ENCODE results near the gene RPS16.

Gene RPS16

DNA sequence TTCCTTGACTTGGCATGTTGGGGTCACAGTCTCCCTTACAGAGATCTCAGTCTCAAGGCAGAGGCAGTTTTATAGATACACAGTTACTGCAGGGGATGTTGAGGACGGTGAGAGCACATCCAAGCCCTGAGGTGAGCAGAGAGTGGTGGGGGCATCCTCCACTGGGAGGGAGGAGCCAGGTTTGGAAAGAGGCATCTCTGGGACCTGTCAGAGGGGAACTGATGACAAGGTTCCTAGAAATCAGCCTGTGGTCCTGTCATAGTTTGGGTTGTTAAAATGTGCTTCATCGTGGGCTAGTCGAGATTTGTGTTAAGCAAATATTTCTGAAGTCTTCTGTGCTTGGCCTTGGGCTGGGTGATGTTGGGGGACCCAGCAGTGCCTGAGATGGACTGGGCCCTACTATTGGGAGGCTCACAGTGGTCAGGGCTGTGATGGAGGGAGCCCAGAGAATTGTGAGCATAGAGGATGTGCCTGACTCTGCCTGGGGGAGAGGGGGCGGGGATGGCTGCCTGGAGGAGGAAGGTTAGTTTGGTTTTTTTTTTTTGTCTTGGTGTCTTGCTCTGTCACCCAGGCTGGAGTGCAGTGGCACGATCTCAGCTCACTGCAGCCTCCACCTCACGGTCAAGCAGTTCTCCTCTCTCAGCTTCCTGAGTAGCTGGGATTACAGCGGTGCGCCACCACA, 13.5 kb upstream of the RPS16 start:
- no peak for DNase-seq (ENCODE audit: low spot score)

DNA sequence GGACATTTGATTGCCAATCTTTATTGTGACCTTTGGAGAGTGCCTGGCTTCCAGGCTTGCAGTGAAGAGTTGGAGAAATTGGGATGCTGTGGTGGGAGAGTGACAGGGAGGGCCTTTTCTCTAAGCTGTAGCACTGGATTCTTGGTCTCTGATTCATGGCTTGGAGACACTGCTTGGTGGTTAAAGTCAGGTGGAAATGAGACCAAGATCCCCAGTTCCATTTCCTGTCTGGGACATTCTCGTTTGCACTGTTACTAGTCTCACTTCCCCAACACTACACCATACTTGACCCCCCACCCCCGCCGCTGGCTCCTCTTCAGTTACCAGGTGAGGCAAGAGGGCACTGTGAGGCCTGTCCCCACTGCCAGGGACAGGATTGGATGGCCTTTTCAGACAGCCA, 12.5 kb upstream of the RPS16 start:
- DNase-seq (ENCODE audit: low spot score), result no peak

DNA sequence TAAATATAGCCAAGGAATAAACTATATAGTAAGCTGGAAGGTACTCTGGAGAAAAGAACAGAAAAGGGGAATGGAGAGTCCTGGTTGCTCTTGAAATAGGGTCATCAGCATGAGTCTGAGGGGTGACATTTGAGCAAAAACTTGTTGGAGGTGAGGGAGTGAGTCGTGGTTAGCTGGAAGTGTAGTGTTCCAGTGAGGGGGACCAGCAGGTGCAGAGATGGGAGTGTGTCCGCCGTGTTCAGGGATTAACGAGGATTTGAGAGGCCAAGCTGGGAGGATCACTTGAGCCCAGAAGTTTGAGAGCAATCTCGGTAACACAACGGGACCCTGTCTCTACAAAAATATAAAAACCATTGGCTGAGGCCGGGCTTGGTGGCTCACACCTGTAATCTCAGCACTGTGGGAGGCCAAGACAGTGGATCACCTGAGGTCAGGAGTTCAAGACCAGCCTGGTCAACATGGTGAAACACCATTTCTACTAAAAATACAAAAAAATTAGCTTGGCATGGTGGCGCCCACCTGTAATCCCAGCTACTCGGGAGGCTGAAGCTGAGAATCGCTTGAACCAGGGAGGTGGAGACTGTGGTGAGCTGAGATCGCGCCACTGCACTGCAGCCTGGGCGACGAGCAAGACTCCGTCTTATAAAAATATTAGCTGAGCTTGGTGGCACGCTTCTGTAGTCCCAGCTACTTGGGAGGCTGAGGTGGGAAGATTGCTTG, 10.8 kb upstream of the RPS16 start:
- no peak for DNase-seq (ENCODE audit: low spot score)

DNA sequence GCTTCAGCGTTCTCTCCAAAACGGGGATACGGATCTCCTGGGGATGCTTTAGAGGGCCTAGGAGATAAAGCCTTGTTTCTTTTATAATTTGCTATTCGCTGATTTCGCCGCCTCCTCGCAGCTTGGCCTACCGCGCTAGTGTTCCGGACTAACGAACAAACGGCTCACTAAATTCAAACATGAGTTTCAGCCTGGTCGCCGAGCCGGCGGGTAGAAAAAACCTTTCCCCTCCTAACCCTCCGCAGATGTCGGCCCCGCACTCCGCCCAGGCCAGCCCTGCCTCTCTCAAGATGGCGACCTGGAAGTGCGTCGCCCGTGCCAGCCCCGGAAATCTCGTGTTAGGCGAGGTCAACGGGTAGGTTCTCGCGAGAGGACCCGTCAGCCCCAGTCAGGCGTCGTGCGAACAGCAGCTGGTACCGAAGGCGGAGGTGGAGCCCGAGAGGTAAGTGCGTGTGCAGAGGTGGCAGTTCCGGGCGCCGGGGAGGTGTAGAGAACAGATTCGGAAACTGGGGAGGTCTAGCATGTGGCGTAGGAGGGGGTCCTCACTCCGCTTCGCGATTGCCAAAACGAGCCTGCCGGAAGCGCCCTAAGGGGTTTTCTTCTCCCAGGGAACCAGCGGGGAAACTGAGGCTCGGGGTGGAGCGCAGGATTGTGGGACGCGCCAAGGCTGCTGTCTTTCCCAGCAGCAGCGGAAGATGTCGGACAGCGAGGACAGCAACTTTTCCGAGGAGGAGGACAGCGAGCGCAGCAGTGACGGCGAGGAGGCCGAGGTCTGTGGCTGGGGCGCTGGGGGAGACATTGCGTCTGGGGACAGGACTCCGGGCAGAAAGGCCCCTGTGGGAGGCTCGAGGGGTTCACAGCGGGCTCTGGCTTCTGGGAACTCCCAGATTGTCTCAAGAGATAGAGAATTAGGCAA, 9.7 kb upstream of the RPS16 start, which contains the start of gene SUPT5H:
Gene SUPT5H (plus strand): TSS at position 387 of the 916 bp plus-strand sequence. CDS start 309 bp downstream, at position 696.
- DNase-seq (ENCODE audit: low spot score), result peak; percentile 98

DNA sequence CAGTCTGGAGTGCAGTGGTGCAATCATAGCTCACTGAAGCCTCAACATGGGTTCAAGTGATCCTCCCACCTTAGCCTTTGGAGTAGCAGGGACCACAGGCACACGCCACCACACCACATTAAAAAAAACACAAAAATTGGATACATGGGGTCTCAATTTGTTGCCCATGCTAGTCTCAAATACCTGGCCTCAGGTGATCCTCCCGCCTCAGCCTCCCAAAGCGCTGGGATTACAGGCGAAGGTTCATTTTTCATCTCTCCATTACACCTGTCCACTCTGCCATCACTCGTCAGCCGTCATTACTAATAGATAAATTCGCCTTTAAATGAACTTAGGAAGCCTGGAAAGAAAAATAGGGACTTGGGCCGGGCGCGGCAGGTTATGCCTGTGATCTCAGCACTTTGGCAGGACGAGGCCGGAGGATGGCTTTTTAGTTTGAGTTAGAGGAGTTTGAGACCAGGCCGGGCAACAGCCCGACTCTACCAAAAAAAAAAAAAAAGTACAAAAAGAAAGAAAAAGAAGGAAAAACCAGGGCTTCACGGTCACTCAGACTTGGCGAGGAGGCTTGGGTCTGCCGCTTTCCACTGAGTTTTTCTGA, 8.9 kb upstream of the RPS16 start:
- no peak for DNase-seq (ENCODE audit: low spot score)

DNA sequence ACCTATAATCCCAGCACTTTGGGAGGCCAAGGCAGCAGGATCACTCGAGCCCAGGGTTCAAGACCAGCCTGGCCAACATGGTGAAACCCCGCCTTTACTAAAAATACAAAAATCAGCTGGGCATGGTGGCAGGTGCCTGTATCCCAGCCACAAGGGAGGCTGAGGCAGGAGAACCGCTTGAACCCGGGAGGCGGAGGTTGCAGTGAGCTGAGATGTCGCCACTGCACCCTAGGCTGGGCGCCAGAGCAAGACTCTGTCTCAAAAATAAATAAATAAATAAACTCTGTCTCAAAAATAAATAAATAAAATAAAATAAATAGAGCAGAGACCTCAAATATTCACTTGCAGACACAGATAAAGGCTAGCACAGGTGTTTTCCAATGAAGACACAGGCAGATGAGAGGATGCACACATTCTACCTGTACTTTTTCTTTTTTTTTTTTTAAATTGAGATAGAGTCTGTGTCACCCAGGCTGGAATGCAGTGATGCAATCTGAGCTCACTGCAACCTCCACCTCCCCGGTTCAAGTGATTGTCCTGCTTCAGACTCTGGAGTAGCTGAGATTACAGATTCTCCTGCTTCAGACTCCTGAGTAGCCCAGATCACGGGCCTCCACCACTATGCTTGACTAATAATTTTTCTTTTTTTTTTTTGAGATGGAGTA, 2.7 kb upstream of the RPS16 start:
- no peak for DNase-seq (ENCODE audit: low spot score)

DNA sequence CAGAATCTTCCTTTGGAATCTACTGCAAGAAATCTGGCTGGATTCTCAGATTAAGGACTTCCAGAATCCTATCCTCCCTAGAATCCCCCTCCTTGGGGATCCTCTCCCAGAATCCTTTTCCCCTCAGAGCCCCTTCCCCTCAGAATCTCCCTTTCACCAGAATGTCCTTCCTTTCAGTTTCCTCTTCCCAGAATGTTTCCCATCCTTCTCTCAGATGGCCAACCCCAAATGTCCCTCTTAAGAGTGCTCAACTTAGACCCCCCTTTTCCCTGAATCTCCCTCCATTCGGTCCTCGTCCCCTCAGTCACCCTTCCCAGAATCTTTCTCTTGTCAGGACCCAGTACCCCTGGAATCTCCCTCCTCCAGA, 584 bp upstream of the RPS16 start:
- DNase-seq (ENCODE audit: low spot score), result no peak

DNA sequence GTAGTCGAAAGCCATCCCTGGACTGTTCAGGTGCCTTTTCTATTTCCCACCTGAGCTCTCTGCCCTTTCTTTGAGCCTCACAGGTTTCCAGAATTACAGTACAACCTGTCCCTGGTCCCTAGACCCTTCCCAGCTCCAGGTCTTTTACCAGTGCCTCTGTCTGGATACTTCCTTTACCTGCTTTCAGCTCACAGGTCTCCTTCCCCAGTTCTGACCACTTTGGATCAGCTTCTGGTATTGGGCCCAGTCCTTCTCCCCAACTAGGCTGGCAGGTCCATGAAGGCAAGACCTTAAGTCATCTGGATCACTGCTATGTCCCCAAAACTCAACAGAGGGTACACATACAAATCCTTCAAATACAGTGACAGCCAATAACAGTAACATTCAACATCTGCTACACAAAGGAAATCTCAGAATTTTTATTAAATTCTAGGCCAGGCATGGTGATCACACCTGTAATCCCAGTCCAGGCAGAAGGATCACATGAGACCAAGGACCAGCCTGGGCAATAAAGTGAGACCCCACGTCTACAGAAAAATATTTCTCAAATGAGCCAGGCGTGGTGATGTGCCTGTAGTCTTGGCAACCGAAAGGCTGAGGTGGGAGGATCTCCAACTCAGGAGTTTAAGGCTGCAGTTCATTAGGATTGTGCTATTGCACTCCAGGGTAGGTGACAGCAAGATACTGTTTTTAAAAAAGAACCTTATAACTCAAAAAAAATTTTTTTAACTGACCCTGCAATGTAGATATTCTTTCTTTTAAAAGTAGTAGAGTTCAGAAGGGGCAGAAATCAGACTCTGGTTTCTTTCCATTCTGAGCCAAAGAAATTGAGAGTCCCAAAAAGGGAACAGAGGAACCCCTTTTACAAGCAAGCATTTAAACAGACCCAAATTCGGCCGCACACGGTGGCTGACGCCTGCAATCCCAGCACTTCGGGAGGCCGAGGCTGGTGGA, 1.3 kb downstream of the RPS16 start:
- DNase-seq (ENCODE audit: low spot score), result no peak

DNA sequence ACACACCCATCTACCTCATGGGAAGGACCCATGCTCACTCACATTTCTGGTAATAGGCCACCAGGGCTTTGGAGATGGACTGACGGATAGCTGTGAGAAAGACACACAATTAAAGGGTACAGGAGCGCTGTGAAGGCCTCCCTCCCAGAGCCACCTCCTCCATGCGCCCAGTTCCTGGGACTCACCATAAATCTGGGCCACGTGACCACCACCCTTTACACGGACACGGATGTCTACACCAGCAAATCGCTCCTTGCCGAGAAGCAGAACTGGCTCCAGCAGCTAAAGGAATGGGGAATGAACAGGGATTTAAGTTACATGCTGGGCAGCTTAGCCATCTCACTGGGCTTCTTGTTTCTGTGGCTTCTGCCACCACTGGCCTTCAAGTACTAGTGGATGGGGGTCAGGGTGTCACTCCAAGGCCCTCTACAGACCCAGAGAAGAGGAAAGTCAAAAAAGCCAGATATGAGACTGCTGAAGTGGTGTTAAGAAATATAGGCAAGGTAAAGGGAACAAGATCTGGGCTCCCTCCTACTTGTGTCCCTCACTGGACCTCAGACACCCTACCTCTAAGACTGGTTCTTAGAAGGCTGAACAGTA, 2.2 kb downstream of the RPS16 start:
- DNase-seq (ENCODE audit: low spot score), result no peak

DNA sequence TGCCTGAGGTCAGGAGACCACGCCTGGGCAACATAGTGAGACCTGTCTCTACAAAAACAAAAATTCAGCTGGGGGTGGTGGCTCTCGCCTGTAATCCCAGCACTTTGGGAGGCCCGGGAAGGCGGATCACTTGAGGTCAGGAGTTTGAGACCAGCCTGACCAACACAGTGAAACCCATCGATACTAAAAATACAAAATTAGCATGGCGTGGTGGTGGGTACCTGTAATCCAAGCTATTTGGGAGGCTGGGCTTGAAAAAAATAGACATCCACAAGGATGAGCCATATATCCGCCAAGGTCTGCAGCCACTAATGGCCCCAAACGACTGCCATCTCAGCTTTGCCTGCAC, 3.1 kb downstream of the RPS16 start:
- DNase-seq (ENCODE audit: low spot score), result no peak

DNA sequence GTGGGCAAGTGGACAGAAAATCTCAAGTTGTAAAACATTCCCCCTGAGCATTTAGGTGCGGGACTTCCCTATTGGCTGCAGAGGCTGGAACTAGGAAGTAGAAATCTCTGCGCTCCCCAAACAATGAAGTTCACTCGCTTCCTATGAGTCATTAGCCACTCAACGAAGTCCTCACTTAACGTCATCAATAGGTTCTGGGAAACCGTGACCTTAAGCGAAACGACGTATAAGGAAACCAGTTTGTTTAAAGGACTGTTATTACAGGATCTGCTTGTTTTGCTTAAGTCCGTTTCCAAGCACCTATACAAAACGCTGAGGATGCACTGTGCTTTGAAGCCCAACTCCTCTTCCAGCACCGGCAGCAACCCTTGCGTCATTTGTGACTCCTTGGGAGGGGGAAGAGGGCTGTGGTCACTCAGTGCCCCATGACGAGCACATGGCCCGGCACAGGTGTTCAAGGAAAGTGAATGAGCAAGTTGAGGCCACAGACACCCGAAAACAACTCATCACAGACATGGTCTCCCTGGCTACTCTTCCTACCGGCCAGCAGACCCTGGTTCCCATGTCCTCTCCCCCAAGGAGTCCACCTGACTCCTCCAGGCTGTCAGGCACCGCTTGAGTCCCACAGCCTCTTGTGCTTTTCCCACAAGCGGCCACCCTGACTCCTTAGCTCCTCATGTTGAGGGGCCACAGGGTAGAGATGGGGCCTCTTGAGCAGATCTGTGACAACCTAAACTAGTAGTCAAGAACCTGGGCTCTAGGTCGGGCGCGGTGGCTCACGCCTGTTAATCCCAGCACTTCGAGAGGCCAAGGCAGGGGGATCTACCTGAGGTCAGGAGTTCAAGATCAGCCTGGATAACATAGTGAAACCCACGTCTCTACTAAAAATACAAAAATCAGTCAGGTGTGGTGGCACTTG, 4.8 kb downstream of the RPS16 start:
- DNase-seq (ENCODE audit: low spot score), result peak; percentile 89

DNA sequence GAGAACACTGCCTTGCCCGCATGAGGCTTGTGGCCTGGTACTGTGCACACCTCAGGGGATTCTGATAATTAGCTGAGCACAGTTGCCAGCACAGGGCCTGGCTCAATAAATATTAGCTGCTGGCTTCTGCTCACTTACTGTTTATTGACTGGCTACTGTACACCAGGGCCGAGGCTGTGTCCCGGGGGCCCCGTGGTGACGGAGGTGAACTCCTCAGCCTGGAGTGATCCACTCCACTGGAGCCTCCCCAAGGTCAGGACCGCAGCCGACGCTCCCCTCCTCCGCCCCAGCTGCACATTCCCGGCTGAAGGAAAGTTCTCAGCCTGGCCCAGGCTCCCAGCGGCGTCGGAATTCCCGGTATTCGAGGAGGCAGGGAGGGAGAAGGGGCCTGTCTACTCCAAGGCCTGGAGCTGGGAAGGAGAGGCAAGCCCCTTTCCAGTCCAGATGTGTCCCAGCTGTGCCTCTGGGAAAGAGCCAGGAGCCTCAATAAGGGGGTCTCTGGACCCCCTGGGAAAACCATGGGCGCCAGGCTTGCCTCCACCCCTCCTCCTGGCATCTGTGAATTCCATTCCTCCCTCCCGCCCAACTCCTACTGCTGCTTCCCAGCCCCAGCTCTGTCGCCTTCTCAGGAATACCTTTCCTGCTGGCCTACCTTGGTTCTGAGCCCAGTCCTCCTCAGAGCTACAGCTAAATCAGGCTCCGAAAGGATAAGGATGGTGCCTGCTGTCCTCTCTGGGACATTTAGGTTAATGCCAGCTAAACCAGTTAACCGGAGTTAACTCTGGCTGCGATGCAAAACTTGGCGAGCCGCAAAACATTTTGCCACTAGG, 7.3 kb downstream of the RPS16 start:
- DNase-seq (ENCODE audit: low spot score), result peak; percentile 74

DNA sequence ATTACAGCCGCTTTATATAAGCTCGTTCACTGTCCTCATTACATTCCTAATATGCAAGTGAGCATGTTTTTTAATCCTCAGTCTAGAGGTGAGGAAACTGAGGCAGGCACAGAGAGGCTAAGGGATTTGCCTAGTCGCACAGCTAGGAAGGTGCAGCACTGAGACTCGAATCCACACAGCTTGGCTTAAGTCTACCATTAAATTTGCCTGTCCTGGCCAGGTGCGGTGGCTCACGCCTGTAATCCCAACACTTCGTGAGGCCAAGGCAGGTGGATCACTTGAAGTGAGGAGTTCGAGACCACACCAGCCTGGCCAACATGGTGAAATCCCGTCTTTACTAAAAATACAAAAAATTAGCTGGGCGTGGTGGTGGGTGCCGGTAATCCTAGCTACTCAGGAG, 8.0 kb downstream of the RPS16 start:
- DNase-seq (ENCODE audit: low spot score), result no peak

DNA sequence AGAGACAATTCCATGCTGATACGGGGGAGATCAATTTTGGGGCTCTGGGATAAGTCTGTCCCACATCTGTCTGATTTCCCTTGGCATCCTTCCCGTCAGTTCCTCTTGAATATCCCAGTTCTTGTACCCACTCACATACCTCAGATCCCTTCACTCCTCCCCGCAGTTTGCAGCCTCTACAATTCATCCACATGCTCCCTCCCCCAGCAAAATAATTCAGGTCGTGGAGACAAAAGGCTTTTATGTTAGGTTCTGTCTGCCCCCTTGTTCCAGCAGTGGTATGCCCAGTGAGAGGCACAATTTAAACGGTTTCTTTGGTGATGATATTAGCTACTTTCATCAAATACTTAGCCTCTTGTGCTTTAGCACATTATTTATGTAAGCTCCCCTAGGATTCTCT, 9.6 kb downstream of the RPS16 start:
- no peak for DNase-seq (ENCODE audit: low spot score)

DNA sequence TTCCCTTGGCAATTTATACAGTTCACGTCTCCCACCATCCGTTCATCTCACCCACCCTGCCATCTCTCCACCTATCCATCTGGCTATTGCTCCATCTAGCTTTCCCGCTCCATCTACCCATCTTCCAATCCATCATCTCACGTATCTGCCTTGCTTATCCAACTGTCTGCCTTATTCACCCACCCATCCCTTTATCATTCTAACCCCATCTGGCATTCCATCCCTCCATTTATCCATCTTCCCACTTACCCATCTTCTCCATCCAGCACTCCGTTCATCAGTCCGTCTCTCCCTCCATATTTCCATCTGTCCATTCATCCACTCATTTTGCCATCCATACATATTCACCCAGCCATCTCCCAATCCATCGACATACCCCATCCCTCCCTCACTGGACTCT, 10.0 kb downstream of the RPS16 start:
- no peak for DNase-seq (ENCODE audit: low spot score)

DNA sequence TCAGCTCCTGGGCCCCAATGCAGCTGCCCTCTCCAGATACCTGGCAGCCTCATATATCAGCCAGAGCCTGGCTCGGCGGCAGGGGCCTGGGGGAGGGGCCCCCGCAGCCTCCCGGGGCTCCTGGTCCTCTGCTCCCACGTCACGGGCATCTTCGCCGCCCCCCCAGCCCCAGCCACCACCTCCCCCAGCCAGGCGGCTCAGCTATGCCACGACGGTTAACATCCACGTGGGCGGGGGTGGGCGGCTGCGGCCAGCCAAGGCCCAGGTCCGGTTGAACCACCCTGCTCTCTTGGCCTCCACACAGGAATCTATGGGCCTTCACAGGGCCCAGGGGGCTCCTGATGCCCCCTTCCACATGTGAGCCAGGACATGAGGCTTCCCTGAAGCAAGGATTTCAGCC, 10.8 kb downstream of the RPS16 start:
- DNase-seq (ENCODE audit: low spot score), result no peak

DNA sequence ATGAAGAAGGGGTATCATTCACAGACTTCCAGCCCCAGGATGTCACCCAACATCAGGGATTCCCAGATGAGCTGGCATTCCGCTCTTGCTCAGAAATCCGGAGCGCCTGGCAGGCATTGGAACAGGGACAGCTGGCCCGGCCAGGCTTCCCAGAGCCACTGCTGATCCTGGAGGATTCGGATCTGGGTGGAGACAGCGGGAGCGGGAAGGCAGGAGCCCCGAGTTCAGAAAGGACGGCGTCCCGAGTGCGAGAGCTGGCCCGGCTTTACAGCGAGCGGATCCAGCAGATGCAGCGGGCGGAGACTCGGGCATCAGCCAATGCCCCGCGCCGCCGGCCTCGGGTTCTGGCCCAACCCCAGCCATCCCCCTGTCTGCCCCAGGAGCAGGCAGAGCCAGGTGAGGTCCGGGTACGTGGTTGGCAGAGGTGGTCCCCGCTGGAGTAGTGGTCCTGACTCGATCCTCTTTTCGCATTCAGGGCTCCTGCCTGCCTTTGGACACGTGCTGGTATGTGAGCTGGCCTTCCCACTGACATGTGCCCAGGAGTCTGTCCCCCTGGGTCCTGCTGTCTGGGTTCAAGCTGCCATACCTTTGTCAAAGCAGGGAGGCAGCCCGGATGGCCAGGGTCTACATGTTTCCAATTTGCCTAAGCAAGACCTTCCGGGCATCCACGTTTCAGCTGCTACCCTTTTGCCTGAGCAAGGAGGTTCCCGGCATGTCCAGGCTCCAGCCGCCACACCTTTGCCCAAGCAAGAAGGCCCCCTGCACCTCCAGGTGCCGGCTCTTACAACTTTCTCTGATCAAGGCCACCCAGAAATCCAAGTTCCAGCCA, 12.3 kb downstream of the RPS16 start:
- no peak for DNase-seq (ENCODE audit: low spot score)

All from cerebellar cortex (tissue), 1 donor.